CD4-positive, alpha-beta memory T cell (primary cell): ENCODE results near the gene RBM5. TPM values are rescaled to one million over a fixed set of nuclear protein-coding genes. Genes with fewer than 3 reads are reported as not detected.
A peak's percentile ranks its signal among the peaks of the same experiment; 100 is the strongest.

Source experiments
- CTCF ChIA-PET: fragments of 350-600 bp; sonication (Branson Sonifier 250); formaldehyde crosslinking; loops from one replicate; lab custom pipeline; 2021; ENCODE audit warnings: inconsistent platforms; ENCODE audit not compliant: partially characterized antibody; lab: Charles Lee
- POLR2A ChIA-PET: fragments of 350-600 bp; sonication (Branson Sonifier 250); formaldehyde crosslinking; loops from one replicate; lab custom pipeline; 2021; ENCODE audit not compliant: partially characterized antibody; lab: Charles Lee
- DNase-seq, 5 donors: peaks; one replicate each; pipeline versions ENCODE4 v3.0.0 to v3.0.0-alpha.2; 2020 to 2022; ENCODE audit warnings: mixed read lengths in 1 of 5
- H3K27ac ChIP-seq: one replicate; pipeline ENCODE4 v1.7.0; 2013; ENCODE audit warnings: low read depth, low read length
- H3K27me3 ChIP-seq: 2 replicates; pipeline ENCODE4 v1.7.0; 2013; ENCODE audit warnings: mild to moderate bottlenecking, low read length, moderate library complexity; ENCODE audit not compliant: insufficient read depth
- H3K36me3 ChIP-seq: 2 replicates; pipeline ENCODE4 v1.7.0; 2013; ENCODE audit warnings: mild to moderate bottlenecking, low read length, moderate library complexity; ENCODE audit not compliant: insufficient read depth
- H3K4me1 ChIP-seq: 2 replicates; pipeline ENCODE4 v1.7.0; 2013; ENCODE audit warnings: mild to moderate bottlenecking, low read length, moderate library complexity; ENCODE audit not compliant: insufficient read depth
- H3K4me3 ChIP-seq, 2 donors: one replicate each; pipeline ENCODE4 v1.7.0; 2013; ENCODE audit warnings: low read length in 2 of 2, mild to moderate bottlenecking in 1 of 2
- H3K9me3 ChIP-seq, 2 donors: one replicate each; pipeline ENCODE4 v1.7.0; 2013; ENCODE audit warnings: low read length in 2 of 2, control low read depth in 1 of 2; ENCODE audit not compliant: control insufficient read depth in 1 of 2
- H3K27ac Mint-ChIP-seq, 7 donors: one replicate each; pipeline ENCODE4 v1.8.0; 2020 to 2021; ENCODE audit warnings: mixed read lengths in 7 of 7, mild to moderate bottlenecking in 6 of 7, inconsistent platforms in 3 of 7, moderate library complexity in 3 of 7
- H3K27me3 Mint-ChIP-seq, 2 donors: one replicate each; pipeline ENCODE4 v1.8.0; 2020 to 2021; ENCODE audit warnings: mixed read lengths in 2 of 2
- H3K36me3 Mint-ChIP-seq, 2 donors: one replicate each; pipeline ENCODE4 v1.8.0; 2020 to 2021; ENCODE audit warnings: mixed read lengths in 2 of 2, inconsistent platforms in 1 of 2, mild to moderate bottlenecking in 1 of 2
- H3K4me1 Mint-ChIP-seq, 4 donors: one replicate each; pipeline ENCODE4 v1.8.0; 2020 to 2021; ENCODE audit warnings: mixed read lengths in 4 of 4, mild to moderate bottlenecking in 1 of 4
- H3K4me3 Mint-ChIP-seq, 8 donors: one replicate each; pipeline ENCODE4 v1.8.0; 2020 to 2021; ENCODE audit warnings: mixed read lengths in 8 of 8, mild to moderate bottlenecking in 7 of 8, moderate library complexity in 6 of 8, inconsistent platforms in 3 of 8
- H3K9me3 Mint-ChIP-seq, 8 donors: one replicate each; pipeline ENCODE4 v1.8.0; 2020 to 2021; ENCODE audit warnings: mixed read lengths in 8 of 8, mild to moderate bottlenecking in 5 of 8, inconsistent platforms in 3 of 8, moderate library complexity in 1 of 8
- intact Hi-C: fragments of 100-400 bp; cut with micrococcal nuclease; formaldehyde crosslinking; loops from one replicate; pipeline ENCODE4 v1.15.1; 2023
- polyA plus RNA-seq, 2 donors: library from polyadenylated mRNA; unstranded; fragments of 300-500 nt; fragmentation: Illumina TruSeq; gene quantifications; one replicate each; pipeline ENCODE4 v1.2.3, GENCODE V29; 2021
- total RNA-seq, 2 experiments: library from RNA; stranded (reverse); gene quantifications; one replicate each; pipeline ENCODE4 v1.2.3, GENCODE V29; 2021

The RBM5 gene
- total and polyA plus RNA-seq, 4 experiments from 2014 or later = 16.7 to 385 (median 213) TPM

DNA sequence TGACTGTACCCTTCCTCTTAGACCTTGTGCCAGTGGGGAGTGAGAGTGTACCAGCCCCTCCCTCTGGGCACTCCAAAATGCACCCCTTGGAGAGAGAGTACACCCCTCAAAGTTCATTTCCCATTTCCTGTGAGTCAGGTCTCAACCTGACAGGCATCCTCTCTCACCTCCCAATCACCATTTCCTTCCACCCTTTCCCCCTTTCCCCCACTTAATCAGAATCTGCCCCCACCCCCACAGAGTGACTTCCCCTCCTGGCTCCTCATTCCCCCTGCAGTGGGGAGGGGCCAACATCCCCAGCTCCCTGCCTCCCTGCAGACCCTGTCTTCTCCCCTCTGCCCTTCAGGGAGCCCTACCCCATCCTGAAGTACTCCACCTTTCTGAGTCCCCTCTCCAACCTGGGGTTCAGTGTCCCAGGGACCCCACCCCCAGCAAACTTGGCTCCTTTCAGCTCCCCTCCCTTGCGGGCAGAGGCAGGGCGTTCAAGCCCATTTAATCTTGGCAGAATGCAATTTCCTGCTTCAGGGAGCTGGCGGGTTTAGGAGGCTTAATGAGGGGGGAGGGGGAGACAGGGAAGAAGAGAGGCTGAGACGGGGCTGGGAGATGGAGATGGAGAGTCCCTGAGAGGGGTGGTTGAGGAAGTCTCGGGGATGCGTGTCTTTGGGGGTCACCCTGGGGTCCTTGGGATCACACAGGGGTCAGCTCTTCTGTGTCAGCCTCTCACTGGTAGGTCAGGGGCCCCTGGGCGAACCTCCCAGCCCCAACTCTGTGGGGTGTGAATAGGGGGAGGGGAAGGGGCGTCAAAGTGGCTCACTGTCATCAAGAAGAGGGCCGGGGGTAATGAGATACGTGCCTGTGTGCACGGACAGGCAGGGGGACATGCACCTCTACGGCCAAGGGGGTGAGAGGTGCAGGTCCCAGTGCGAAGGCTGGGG, 49.8 kb downstream of the RBM5 start:
- H3K36me3 ChIP-seq = no peaks in the 10 kb centered on the region
- H3K27ac ChIP-seq = no peak overlapping the region
- no peak overlapping the region for H3K4me3 Mint-ChIP-seq
- POLR2A ChIA-PET = no interaction called here
- no peaks in the 10 kb centered on the region for H3K9me3 ChIP-seq
- intact Hi-C loops = no loop called here
- H3K36me3 Mint-ChIP-seq = no peaks in the 10 kb centered on the region
- H3K9me3 Mint-ChIP-seq = no peaks in the 10 kb centered on the region
- CTCF ChIA-PET = no interaction called here
- H3K4me1 ChIP-seq = peaks cover 12% of the 10 kb centered on the region
- peak overlapping the region in 3 of 7 donors; percentile 42 to 71 (median 56) for H3K27ac Mint-ChIP-seq
- no peaks in the 10 kb centered on the region for H3K27me3 ChIP-seq
- H3K4me1 Mint-ChIP-seq = peaks cover 2 to 12% (median 8%) of the 10 kb centered on the region in 4 donors
- no peak overlapping the region for H3K4me3 ChIP-seq
- H3K27me3 Mint-ChIP-seq = peaks cover 0 to 2% of the 10 kb centered on the region in 2 donors
- DNase-seq = no peak

- no peaks in the 10 kb centered on the region for H3K27me3 ChIP-seq
- no peak overlapping the region for H3K27ac ChIP-seq
- no peaks in the 10 kb centered on the region for H3K36me3 ChIP-seq
- POLR2A ChIA-PET = no interaction called here
- Mint-ChIP-seq H3K4me3 (no peak overlapping the region), H3K9me3 (no peaks in the 10 kb centered on the region), H3K36me3 (no peaks in the 10 kb centered on the region), H3K27ac (no peak overlapping the region), H3K27me3 (peaks cover 0 to 2% of the 10 kb centered on the region in 2 donors), H3K4me1 (peaks cover 2 to 12% (median 8%) of the 10 kb centered on the region in 4 donors)
- intact Hi-C loops = no loop called here
- no peak for DNase-seq
- peaks cover 12% of the 10 kb centered on the region for H3K4me1 ChIP-seq
- H3K9me3 ChIP-seq = no peaks in the 10 kb centered on the region
- no peak overlapping the region for H3K4me3 ChIP-seq
- CTCF ChIA-PET = no interaction called here
Observed at GRCh38 chr3:50139308-50139707, 50.6 kb downstream of the RBM5 start.

DNA sequence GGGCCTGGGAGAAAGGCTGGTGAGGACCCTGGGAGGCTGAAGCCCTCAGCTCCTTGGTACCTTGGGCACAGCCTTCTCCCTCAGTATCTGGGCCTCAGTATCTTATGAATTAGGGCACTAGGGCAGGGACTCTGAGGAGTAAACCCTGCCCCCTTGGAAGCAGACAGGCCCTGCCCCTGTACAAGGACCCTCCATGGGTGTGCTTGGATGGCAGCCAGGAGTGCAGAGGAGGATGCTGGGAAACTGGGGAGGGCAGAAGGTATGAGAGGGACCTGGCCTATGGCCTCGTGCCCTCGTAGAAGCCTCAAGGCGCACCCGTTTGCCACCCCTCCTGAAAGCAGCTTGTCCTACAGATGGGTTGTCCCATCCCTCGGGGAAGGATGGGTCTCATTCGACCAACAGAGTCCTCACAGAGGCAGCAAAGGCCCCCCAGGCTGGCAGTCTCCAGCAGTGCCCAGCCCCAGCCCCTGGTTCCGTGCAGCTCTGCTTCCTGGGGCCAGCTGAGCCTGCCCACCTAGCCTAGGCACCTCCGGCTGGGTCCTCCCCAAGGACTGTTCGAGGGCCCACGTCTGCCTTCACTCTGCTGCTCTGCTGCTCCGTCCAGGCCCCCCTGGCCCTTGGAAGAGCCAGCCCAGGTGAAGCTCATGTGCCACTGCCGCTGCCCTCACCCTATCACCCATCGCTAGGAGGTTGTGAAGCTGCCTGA, 51.2 kb downstream of the RBM5 start:
- peak overlapping the region in 1 of 7 donors; percentile 41 for H3K27ac Mint-ChIP-seq
- H3K27me3 Mint-ChIP-seq = peaks cover 0 to 2% of the 10 kb centered on the region in 2 donors
- Histone ChIP-seq H3K4me3 (no peak overlapping the region), H3K36me3 (no peaks in the 10 kb centered on the region), H3K27ac (no peak overlapping the region), H3K9me3 (no peaks in the 10 kb centered on the region), H3K27me3 (no peaks in the 10 kb centered on the region), H3K4me1 (peaks cover 12% of the 10 kb centered on the region)
- H3K36me3 Mint-ChIP-seq = no peaks in the 10 kb centered on the region
- POLR2A ChIA-PET = no interaction called here
- H3K4me1 Mint-ChIP-seq = peaks cover 2 to 12% (median 8%) of the 10 kb centered on the region in 4 donors
- H3K4me3 Mint-ChIP-seq = no peak overlapping the region
- intact Hi-C loops = no loop called here
- CTCF ChIA-PET = no interaction called here
- DNase-seq = no peak
- no peaks in the 10 kb centered on the region for H3K9me3 Mint-ChIP-seq

DNA sequence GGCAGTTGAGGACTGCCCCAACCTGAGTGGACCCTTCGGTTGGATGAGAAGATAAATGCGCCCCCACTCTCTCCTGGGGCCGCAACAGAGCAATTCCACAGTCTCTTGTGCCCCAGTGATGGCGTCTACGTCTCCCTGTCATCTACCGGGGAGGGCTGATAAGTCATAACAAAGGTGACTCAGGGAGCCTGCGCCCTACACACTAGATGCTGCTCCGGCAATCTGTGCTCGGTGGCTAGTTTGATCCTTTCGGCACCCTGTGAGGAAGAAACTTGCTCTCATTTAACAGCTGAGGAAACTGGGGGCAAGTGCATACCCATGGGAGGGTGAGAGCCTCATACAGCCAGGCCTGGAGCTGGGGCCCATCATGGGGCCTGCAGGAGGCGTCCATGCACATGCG, 52.3 kb downstream of the RBM5 start:
- ChIA-PET CTCF (interaction anchor here (0.9 kb wide), 1 partner anchor 12 kb away, joined by 3 read pairs; no protein-coding TSS in a partner anchor), POLR2A (no interaction called here)
- Mint-ChIP-seq H3K36me3 (no peaks in the 10 kb centered on the region), H3K4me3 (no peak overlapping the region), H3K27ac (no peak overlapping the region), H3K9me3 (no peaks in the 10 kb centered on the region), H3K4me1 (peaks cover 2 to 12% (median 8%) of the 10 kb centered on the region in 4 donors), H3K27me3 (peaks cover 0 to 2% of the 10 kb centered on the region in 2 donors)
- Histone ChIP-seq H3K4me3 (no peak overlapping the region), H3K27me3 (no peaks in the 10 kb centered on the region), H3K9me3 (no peaks in the 10 kb centered on the region), H3K36me3 (no peaks in the 10 kb centered on the region), H3K27ac (no peak overlapping the region), H3K4me1 (peaks cover 12% of the 10 kb centered on the region)
- peak in 1 of 5 donors; percentile 9 for DNase-seq
- intact Hi-C loops = no loop called here

DNA sequence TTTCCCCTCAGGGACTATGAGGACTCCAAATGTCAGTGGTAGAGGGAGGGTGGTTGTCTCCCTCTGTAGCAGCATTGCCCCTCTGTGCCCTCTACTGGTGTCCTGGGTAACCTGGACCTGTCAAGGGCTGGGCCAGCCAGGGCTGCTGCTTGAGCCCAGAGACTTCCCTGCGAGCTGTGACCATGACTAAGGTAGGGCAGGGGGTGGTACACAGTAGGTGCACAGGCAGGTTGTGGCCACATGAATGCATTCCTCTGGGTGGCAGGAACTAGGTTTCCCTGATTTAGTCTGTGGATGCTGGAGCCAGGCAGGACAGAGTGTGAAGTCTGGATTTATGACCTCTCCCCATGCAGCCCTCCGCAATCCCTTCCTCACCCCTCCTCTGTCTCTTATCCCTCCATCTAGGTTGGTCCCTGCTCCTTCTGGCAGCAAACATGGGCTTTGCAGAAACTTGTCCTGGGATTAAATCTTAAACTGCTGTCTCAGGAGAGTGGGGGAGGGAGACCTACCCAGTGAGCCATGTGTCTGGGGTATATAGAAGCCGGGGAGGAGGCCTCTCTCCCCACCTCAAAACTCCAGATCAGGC, 57.7 kb downstream of the RBM5 start:
- no peak overlapping the region for H3K27ac ChIP-seq
- Mint-ChIP-seq H3K4me1 (no peaks in the 10 kb centered on the region), H3K9me3 (no peaks in the 10 kb centered on the region), H3K36me3 (no peaks in the 10 kb centered on the region), H3K27me3 (peaks cover 0 to 2% of the 10 kb centered on the region in 2 donors), H3K4me3 (no peak overlapping the region), H3K27ac (no peak overlapping the region)
- no peak overlapping the region for H3K4me3 ChIP-seq
- CTCF ChIA-PET = no interaction called here
- H3K36me3 ChIP-seq = no peaks in the 10 kb centered on the region
- DNase-seq = peak in 1 of 5 donors; percentile 15
- H3K4me1 ChIP-seq = no peaks in the 10 kb centered on the region
- no peaks in the 10 kb centered on the region for H3K9me3 ChIP-seq
- no peaks in the 10 kb centered on the region for H3K27me3 ChIP-seq
- intact Hi-C loops = no loop called here
- POLR2A ChIA-PET = no interaction called here

DNA sequence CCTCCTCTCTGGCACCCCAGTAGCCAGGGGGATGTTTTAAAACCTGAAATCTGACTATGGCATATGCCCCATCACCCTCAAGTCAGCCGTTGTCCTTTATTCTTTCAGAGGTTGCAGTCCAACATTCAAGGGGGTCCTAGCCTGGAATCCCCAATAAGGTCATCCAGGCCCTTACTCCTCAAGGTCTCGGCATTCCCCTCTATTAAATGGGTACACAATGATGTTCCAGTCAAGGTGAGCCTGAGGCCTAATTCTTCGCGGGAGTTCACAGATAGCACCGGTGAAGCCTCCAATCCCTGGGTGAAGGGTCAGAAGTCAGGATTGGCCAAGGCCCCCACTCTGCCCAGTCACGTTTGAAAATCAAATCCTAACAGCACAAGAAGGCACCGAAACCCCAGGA, 58.3 kb downstream of the RBM5 start:
- H3K4me1 ChIP-seq = no peaks in the 10 kb centered on the region
- Mint-ChIP-seq H3K36me3 (no peaks in the 10 kb centered on the region), H3K27ac (peak overlapping the region in 1 of 7 donors; percentile 13), H3K4me1 (no peaks in the 10 kb centered on the region), H3K9me3 (no peaks in the 10 kb centered on the region), H3K4me3 (no peak overlapping the region), H3K27me3 (peaks cover 0 to 2% of the 10 kb centered on the region in 2 donors)
- H3K9me3 ChIP-seq = no peaks in the 10 kb centered on the region
- H3K4me3 ChIP-seq = no peak overlapping the region
- no peaks in the 10 kb centered on the region for H3K27me3 ChIP-seq
- ChIA-PET POLR2A (no interaction called here), CTCF (no interaction called here)
- intact Hi-C loops = no loop called here
- peak in 1 of 5 donors; percentile 12 for DNase-seq
- no peaks in the 10 kb centered on the region for H3K36me3 ChIP-seq
- H3K27ac ChIP-seq = no peak overlapping the region

- POLR2A ChIA-PET = no interaction called here
- CTCF ChIA-PET = no interaction called here
- H3K9me3 Mint-ChIP-seq = no peaks in the 10 kb centered on the region
Observed at GRCh38 chr3:50147447-50147846, 58.7 kb downstream of the RBM5 start.

More at GRCh38 chr3:50147447-50147846, 58.7 kb downstream of the RBM5 start:
- no peaks in the 10 kb centered on the region for H3K4me1 Mint-ChIP-seq
- no peaks in the 10 kb centered on the region for H3K27me3 Mint-ChIP-seq
- Histone ChIP-seq H3K9me3 (no peaks in the 10 kb centered on the region), H3K27me3 (no peaks in the 10 kb centered on the region), H3K27ac (no peak overlapping the region), H3K4me3 (no peak overlapping the region), H3K36me3 (no peaks in the 10 kb centered on the region), H3K4me1 (no peaks in the 10 kb centered on the region)
- no peak overlapping the region for H3K4me3 Mint-ChIP-seq
- peak in 1 of 5 donors; percentile 15 for DNase-seq
- intact Hi-C loops = no loop called here
- H3K36me3 Mint-ChIP-seq = no peaks in the 10 kb centered on the region
- no peak overlapping the region for H3K27ac Mint-ChIP-seq
